Measurements from ENCODE around the gene CDC42BPB. TPM values are rescaled to one million over a fixed set of nuclear protein-coding genes. Genes with fewer than 3 reads are reported as not detected.

CDC42BPB gene
- polyA plus RNA-seq, 1 donor (not counting 4 experiments of a cell fraction or from before 2014, with no cell fraction given), result 41.3 TPM

GRCh38 chr14:103094406-103095209 lies 37.3 kb upstream of the CDC42BPB start, which contains the start of gene EXOC3L4:
Gene EXOC3L4, plus strand, starts transcription at chr14:103094725. Its CDS starts 5,495 bp downstream, at chr14:103100220.
- DNase-seq (ENCODE audit: low read depth, low spot score), result no peak
- dilution Hi-C loops (cut with MboI; ENCODE audit: extremely low pct_ligation_motif_present, low sequenced_read_pairs), result no loop called here
- Histone ChIP-seq H3K4me2 (ENCODE audit: control insufficient read depth, extremely low read depth, insufficient read depth, low read depth, low read length) (no peak within 1 kb of the TSS), H3K79me2 (ENCODE audit: control insufficient read depth, insufficient read depth, low read length) (no peaks in the 10 kb centered on the region), H3K4me3 (ENCODE audit: control insufficient read depth in 2 of 3, extremely low read depth in 1 of 3, insufficient read depth in 2 of 3, low read depth in 1 of 3, low read length in 3 of 3) (no peak within 1 kb of the TSS), H3K36me3 (ENCODE audit: control insufficient read depth in 2 of 2, extremely low read depth in 1 of 2, insufficient read depth in 2 of 2, low read length in 2 of 2) (no peaks in the 10 kb centered on the region), H2AFZ (ENCODE audit: control insufficient read depth, low read length) (no peak within 1 kb of the TSS), H3K9me3 (ENCODE audit: control insufficient read depth, low read depth, low read length) (no peaks in the 10 kb centered on the region), H3K9ac (ENCODE audit: control insufficient read depth, extremely low read depth, insufficient read depth, low read length) (no peak within 1 kb of the TSS), H3K27me3 (ENCODE audit: control insufficient read depth, extremely low read depth, insufficient read depth, low read length) (peaks cover 24% of the 10 kb centered on the region), H4K20me1 (ENCODE audit: control insufficient read depth, extremely low read depth, insufficient read depth, low read length) (no peaks in the 10 kb centered on the region), H3K4me1 (ENCODE audit: control insufficient read depth, extremely low read depth, insufficient read depth, low read length) (no peaks in the 10 kb centered on the region), H3K9me1 (ENCODE audit: control insufficient read depth, extremely low read depth, insufficient read depth, low read length) (no peaks in the 10 kb centered on the region), H3K27ac (ENCODE audit: control insufficient read depth, insufficient read depth, low read length) (no peak within 1 kb of the TSS)
- TF ChIP-seq EZH2 (IDR thresholded peaks at IDR 0.05; ENCODE audit: low read length) (no peak), CTCF (optimal IDR thresholded peaks at IDR 0.05 in 1 of 3, IDR thresholded peaks at IDR 0.05 in 1 of 3, conservative IDR thresholded peaks at IDR 0.05 in 1 of 3; ENCODE audit: extremely low read depth in 1 of 3, insufficient read depth in 2 of 3, low read length in 3 of 3) (no peak)
- FAIRE-seq, result no peak

- Histone ChIP-seq H3K79me2 (ENCODE audit: control insufficient read depth, insufficient read depth, low read length) (no peaks in the 10 kb centered on the region), H3K27me3 (ENCODE audit: control insufficient read depth, extremely low read depth, insufficient read depth, low read length) (peaks cover 29% of the 10 kb centered on the region), H4K20me1 (ENCODE audit: control insufficient read depth, extremely low read depth, insufficient read depth, low read length) (no peaks in the 10 kb centered on the region), H3K4me3 (ENCODE audit: control insufficient read depth in 2 of 3, extremely low read depth in 1 of 3, insufficient read depth in 2 of 3, low read depth in 1 of 3, low read length in 3 of 3) (no peak overlapping the region), H3K4me1 (ENCODE audit: control insufficient read depth, extremely low read depth, insufficient read depth, low read length) (no peaks in the 10 kb centered on the region), H3K4me2 (ENCODE audit: control insufficient read depth, extremely low read depth, insufficient read depth, low read depth, low read length) (no peak overlapping the region), H3K36me3 (ENCODE audit: control insufficient read depth in 2 of 2, extremely low read depth in 1 of 2, insufficient read depth in 2 of 2, low read length in 2 of 2) (no peaks in the 10 kb centered on the region), H3K9me3 (ENCODE audit: control insufficient read depth, low read depth, low read length) (no peaks in the 10 kb centered on the region), H3K9ac (ENCODE audit: control insufficient read depth, extremely low read depth, insufficient read depth, low read length) (no peak overlapping the region), H3K27ac (ENCODE audit: control insufficient read depth, insufficient read depth, low read length) (no peak overlapping the region), H3K9me1 (ENCODE audit: control insufficient read depth, extremely low read depth, insufficient read depth, low read length) (no peaks in the 10 kb centered on the region), H2AFZ (ENCODE audit: control insufficient read depth, low read length) (no peak overlapping the region)
- dilution Hi-C loops (cut with MboI; ENCODE audit: extremely low pct_ligation_motif_present, low sequenced_read_pairs), result no loop called here
- no peak for FAIRE-seq
- no peak for DNase-seq (ENCODE audit: low read depth, low spot score)
- TF ChIP-seq CTCF (optimal IDR thresholded peaks at IDR 0.05 in 1 of 3, IDR thresholded peaks at IDR 0.05 in 1 of 3, conservative IDR thresholded peaks at IDR 0.05 in 1 of 3; ENCODE audit: extremely low read depth in 1 of 3, insufficient read depth in 2 of 3, low read length in 3 of 3), result no peak
- no peak for TF ChIP-seq EZH2 (IDR thresholded peaks at IDR 0.05; ENCODE audit: low read length)
Measured at GRCh38 chr14:103093856-103094405, 36.6 kb upstream of the CDC42BPB start.
